Right cardiac atrium (tissue), 5 donors: ENCODE data around the gene PTPRN2. TPM values are rescaled to one million over a fixed set of nuclear protein-coding genes. Genes with fewer than 3 reads are reported as not detected.

Experiments used
- ATAC-seq, 2 donors: fragments of 200-7000 bp; cut with Tn5 transposase; one replicate each; pipeline versions ENCODE4 v1.8.0 to v1.9.1; 2020; ENCODE audit warnings: moderate library complexity in 2 of 2, mild to moderate bottlenecking in 1 of 2
- DNase-seq, 3 donors: peaks; one replicate each; pipeline ENCODE4 v3.0.0-alpha.2; 2020
- H3K27ac ChIP-seq: one replicate; pipeline ENCODE4 v1.5.1; 2013; ENCODE audit warnings: mild to moderate bottlenecking, low read length, control low read depth, moderate library complexity
- H3K27me3 ChIP-seq: one replicate; pipeline ENCODE4 v1.6.1; 2013; ENCODE audit not compliant: control insufficient read depth, insufficient read depth
- H3K4me1 ChIP-seq: one replicate; pipeline ENCODE4 v1.6.1; 2013; ENCODE audit warnings: low read length; ENCODE audit not compliant: control insufficient read depth, insufficient read depth
- H3K4me3 ChIP-seq: one replicate; pipeline ENCODE4 v1.5.1; 2013; ENCODE audit warnings: low read length, control low read depth
- H3K9me3 ChIP-seq: one replicate; pipeline ENCODE4 v1.6.1; 2013; ENCODE audit warnings: low read length; ENCODE audit not compliant: control insufficient read depth
- WGBS: extraction: QIAGEN DNeasy Blood & Tissue Kit; methylation state at CpG from one replicate; pipeline ENCODE4 v1.1.7; 2013; 5-methylcytosine and 5-hydroxymethylcytosine counted together
- intact Hi-C, 4 donors: fragments of 100-400 bp; cut with DNase I; formaldehyde crosslinking; loops; one replicate each; pipeline versions ENCODE4 v1.11.0 to v1.14.0; 2022 to 2023
- polyA plus RNA-seq: library from polyadenylated mRNA; stranded (reverse); fragments of 200-250 nt; gene quantifications from one replicate; pipeline ENCODE4 v1.2.3, GENCODE V29; 2013
- total RNA-seq, 4 donors: library from RNA; stranded (reverse); fragmentation: NEBNext Ultra II Directional; extraction: Animal tissue kit (Norgen Biotek cat#: 25700); gene quantifications; one replicate each; pipeline ENCODE4 v1.2.1, GENCODE V29; 2021
- donor health status: healthy with polysubstance abuse.
- donor health status: DM: no; HTN: yes; CAD: no.
- donor health status: DM: no; HTN: no; CAD: no.
- donor health status: DM: no; HTN: yes; CAD: no; lungs with severe emphysema.
- donor health status: DM: yes; HTN: yes; CAD: no.

Gene PTPRN2
- total and polyA plus RNA-seq, 5 donors = 1.5 to 3.9 (median 1.9) TPM

- DNase-seq (peak in 1 of 3 donors; percentile 3), ATAC-seq (no peak)
- Histone ChIP-seq H3K4me1 (no peaks in the 10 kb centered on the region), H3K27me3 (no peaks in the 10 kb centered on the region), H3K9me3 (no peaks in the 10 kb centered on the region), H3K27ac (no peak overlapping the region), H3K4me3 (no peak overlapping the region)
- 97% methylated on average over 1 of the region's 1 CpG for WGBS
- intact Hi-C loops = no loop called here
These were observed 1030.4 kb downstream of the PTPRN2 start for GRCh38 chr7:157557263-157557662.

DNA sequence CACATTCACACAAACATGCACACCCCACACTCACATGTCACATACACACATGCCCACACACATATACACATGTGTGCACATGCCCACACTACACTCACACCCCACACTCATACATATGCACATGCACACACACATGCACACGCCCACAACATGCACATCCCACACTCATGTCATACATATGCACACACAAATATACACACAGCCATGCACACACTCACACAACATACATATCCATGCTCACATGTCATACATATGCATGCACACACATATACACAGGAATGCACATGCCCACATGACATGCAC is 1031.0 kb downstream of the PTPRN2 start:
- intact Hi-C loops = no loop called here
- H3K4me3 ChIP-seq = no peak overlapping the region
- no peaks in the 10 kb centered on the region for H3K4me1 ChIP-seq
- H3K27me3 ChIP-seq = no peaks in the 10 kb centered on the region
- ATAC-seq = no peak
- no peak overlapping the region for H3K27ac ChIP-seq
- DNase-seq = no peak
- WGBS = 98% methylated on average over 1 of the region's 1 CpG
- no peaks in the 10 kb centered on the region for H3K9me3 ChIP-seq

DNA sequence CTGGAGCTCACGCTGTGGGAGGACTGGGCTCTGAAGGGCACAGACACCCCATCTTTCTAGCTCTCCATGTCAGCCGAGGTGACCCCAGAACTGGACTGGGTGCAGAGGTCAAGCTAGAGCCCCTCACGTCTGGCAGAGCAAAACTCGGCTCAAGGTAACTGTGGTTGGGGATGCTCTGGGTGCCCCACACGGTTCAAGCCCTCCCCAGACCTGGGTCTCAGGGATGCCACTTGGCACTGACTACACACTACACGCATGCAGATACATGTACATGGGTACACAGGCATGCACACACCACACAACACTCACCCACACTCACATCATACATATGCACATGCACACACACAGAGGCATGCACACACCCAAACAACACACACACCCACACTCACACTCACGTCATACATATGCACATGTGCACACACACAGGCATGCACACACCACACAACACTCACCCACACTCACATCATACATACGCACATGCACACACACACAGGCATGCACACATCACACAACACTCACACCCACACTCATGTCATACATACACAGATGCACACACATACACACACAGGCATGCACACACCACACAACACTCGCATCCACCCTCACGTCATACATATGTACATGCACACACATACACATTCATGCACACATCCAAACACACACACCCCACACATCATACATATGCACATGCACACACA is 1031.5 kb downstream of the PTPRN2 start:
- H3K4me3 ChIP-seq = no peak overlapping the region
- H3K4me1 ChIP-seq = no peaks in the 10 kb centered on the region
- DNase-seq (peak in 1 of 3 donors; percentile 11), ATAC-seq (no peak)
- no peak overlapping the region for H3K27ac ChIP-seq
- WGBS = 91% methylated on average over 10 of the region's 10 CpGs
- H3K27me3 ChIP-seq = no peaks in the 10 kb centered on the region
- no peaks in the 10 kb centered on the region for H3K9me3 ChIP-seq
- intact Hi-C loops = no loop called here

DNA sequence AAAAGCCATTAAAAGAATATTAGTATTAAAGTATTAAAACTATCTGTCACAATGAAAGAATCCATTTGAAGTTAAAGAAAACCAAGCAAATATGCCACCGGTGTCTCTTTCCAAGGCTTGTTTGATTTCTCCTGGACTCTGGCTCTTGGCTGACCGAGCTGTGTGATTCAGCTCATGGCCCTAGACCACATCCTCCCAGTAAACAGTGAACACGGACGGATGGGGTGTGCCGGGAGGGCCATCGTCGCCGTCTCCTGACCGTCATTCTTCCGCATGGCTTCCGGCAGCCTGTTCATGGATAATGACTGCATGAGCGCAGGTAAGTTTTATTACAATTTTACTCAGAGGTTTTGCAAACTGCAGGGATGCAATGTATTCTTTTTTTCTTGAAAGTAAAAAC is 1032.3 kb downstream of the PTPRN2 start:
- WGBS = 72% methylated on average over 12 of the region's 12 CpGs
- no peaks in the 10 kb centered on the region for H3K9me3 ChIP-seq

GRCh38 chr7:157554393-157555238 is 1033.0 kb downstream of the PTPRN2 start:
- WGBS = 93% methylated on average over 28 of the region's 28 CpGs
- no peak overlapping the region for H3K27ac ChIP-seq
- H3K4me1 ChIP-seq = no peaks in the 10 kb centered on the region
- no peak overlapping the region for H3K4me3 ChIP-seq
- H3K9me3 ChIP-seq = no peaks in the 10 kb centered on the region
- intact Hi-C loops = no loop called here
- DNase-seq = peak in 1 of 3 donors; percentile 43
- H3K27me3 ChIP-seq = no peaks in the 10 kb centered on the region
- no peak for ATAC-seq

More for the DNA sequence above, 1032.3 kb downstream of the PTPRN2 start:
- no peak overlapping the region for H3K4me3 ChIP-seq
- ATAC-seq (no peak), DNase-seq (peak in 1 of 3 donors; percentile 37)
- no peak overlapping the region for H3K27ac ChIP-seq
- no peaks in the 10 kb centered on the region for H3K4me1 ChIP-seq
- no peaks in the 10 kb centered on the region for H3K27me3 ChIP-seq
- intact Hi-C loops = no loop called here

DNA sequence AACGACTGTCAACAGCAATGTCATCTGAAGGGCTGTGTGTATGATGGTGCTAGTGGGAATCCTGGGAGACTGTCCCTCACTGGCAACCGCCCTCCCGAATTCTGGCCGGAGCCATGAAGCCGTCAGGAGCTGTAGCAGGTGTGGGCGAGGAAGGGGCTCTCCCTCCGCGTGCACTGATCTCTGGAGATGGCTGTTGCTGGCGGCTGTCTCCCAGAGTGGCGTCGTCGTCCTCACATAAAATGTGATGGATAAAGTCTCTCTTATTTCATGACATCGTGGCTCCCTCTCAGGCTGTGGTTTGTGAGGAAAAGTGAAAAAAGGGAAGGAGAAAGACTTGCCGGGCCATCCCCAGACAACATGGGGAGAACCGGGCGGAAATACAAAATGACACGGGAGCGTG is 1034.4 kb downstream of the PTPRN2 start:
- H3K4me1 ChIP-seq = no peaks in the 10 kb centered on the region
- WGBS = 90% methylated on average over 18 of the region's 18 CpGs
- no peak overlapping the region for H3K4me3 ChIP-seq
- ATAC-seq (no peak), DNase-seq (no peak)
- intact Hi-C loops = no loop called here
- H3K9me3 ChIP-seq = no peaks in the 10 kb centered on the region
- no peaks in the 10 kb centered on the region for H3K27me3 ChIP-seq
- no peak overlapping the region for H3K27ac ChIP-seq

- Histone ChIP-seq H3K4me1 (no peaks in the 10 kb centered on the region), H3K27ac (no peak overlapping the region), H3K4me3 (no peak overlapping the region), H3K9me3 (no peaks in the 10 kb centered on the region), H3K27me3 (no peaks in the 10 kb centered on the region)
- no peak for ATAC-seq
- WGBS = 91% methylated on average over 26 of the region's 26 CpGs
- no peak for DNase-seq
- intact Hi-C loops = no loop called here
These were observed 1035.2 kb downstream of the PTPRN2 start for GRCh38 chr7:157552295-157552993.

GRCh38 chr7:157551325-157552070 is 1036.1 kb downstream of the PTPRN2 start:
- Histone ChIP-seq H3K4me1 (no peaks in the 10 kb centered on the region), H3K27me3 (no peaks in the 10 kb centered on the region), H3K9me3 (no peaks in the 10 kb centered on the region), H3K27ac (no peak overlapping the region), H3K4me3 (no peak overlapping the region)
- 94% methylated on average over 13 of the region's 13 CpGs for WGBS
- intact Hi-C loops = no loop called here
- DNase-seq = no peak
- ATAC-seq = no peak

GRCh38 chr7:157550300-157551275 is 1037.0 kb downstream of the PTPRN2 start:
- Histone ChIP-seq H3K27ac (no peak overlapping the region), H3K9me3 (no peaks in the 10 kb centered on the region), H3K4me3 (no peak overlapping the region), H3K4me1 (no peaks in the 10 kb centered on the region), H3K27me3 (no peaks in the 10 kb centered on the region)
- DNase-seq (peak in 1 of 3 donors; percentile 38), ATAC-seq (no peak)
- 87% methylated on average over 31 of the region's 31 CpGs for WGBS
- intact Hi-C loops = no loop called here
